GM12878 (cell line): Measurements from ENCODE around the gene MLLT3. TPM values are rescaled to one million over a fixed set of nuclear protein-coding genes. Genes with fewer than 3 reads are reported as not detected.

Experiments
- ATF3 ChIP-seq: IDR thresholded peaks from 2 replicates; pipeline ENCODE4 v1.6.1; 2011; ENCODE audit warnings: low read depth, mild to moderate bottlenecking, low read length, moderate library complexity, borderline replicate concordance; ENCODE audit errors: extremely low read depth
- E2F8 ChIP-seq: fragments of 450-650 bp; IDR thresholded peaks from 2 replicates; pipeline ENCODE4 v1.6.1; 2018; ENCODE audit warnings: mild to moderate bottlenecking, low read depth, moderate library complexity; ENCODE audit not compliant: partially characterized antibody
- RFX5 ChIP-seq: IDR thresholded peaks from 2 replicates; pipeline ENCODE4 v1.6.1; 2011; ENCODE audit warnings: low read depth, low read length, improper control_type of control experiment
- TARDBP ChIP-seq: IDR thresholded peaks from 2 replicates; pipeline ENCODE4 v1.6.1; 2016; ENCODE audit warnings: borderline replicate concordance
- TCF12 ChIP-seq: IDR thresholded peaks from 2 replicates; pipeline ENCODE4 v1.6.1; 2011; ENCODE audit warnings: low read depth, mild to moderate bottlenecking, low read length
- ZNF592 ChIP-seq: fragments of 450-650 bp; IDR thresholded peaks from 2 replicates; pipeline ENCODE4 v1.6.1; 2017; ENCODE audit warnings: mild to moderate bottlenecking, moderate library complexity
- polyA plus RNA-seq, 11 experiments: library from polyadenylated mRNA; depleted of rRNA in 4 of 11; unstranded in 6 of 11; stranded (reverse) in 5 of 11; fragments of >200 nt; fragmentation: Nextera tagmentation in 4 of 11; fragmentation: Illumina TruSeq in 1 of 11; extraction: Ambion mirVana in 4 of 11; extraction: Trizol in 1 of 11; gene quantifications; 1 replicate in 1 of 11; 2 replicates in 10 of 11; pipeline versions ENCODE4 v1.2.1 to v1.2.3, GENCODE V29; 2011 to 2016; ENCODE audit warnings: inconsistent platforms in 2 of 11, missing spikeins in 2 of 11, low read depth in 1 of 11
- total RNA-seq, 4 experiments: library from RNA; depleted of rRNA in 3 of 4; stranded (reverse); fragments of >200 nt in 3 of 4; fragmentation: Illumina TruSeq in 1 of 4; extraction: Trizol in 1 of 4; gene quantifications; 2 replicates each; pipeline versions ENCODE4 v1.2.1 to v1.2.3, GENCODE V29; 2013 to 2021

The MLLT3 gene
- total and polyA plus RNA-seq, 10 of the 15 experiments (the other 5 are each of a cell fraction or from before 2014, with no cell fraction given) = 17.7 to 72.3 (median 35.6) TPM

- TF ChIP-seq ZNF592 = no peak
- TF ChIP-seq TCF12 = no peak
- TF ChIP-seq TARDBP = no peak
- TF ChIP-seq ATF3 = no peak
- TF ChIP-seq RFX5 = no peak
- no peak for TF ChIP-seq E2F8
These were observed 21.4 kb upstream of the MLLT3 start (continued) for GRCh38 chr9:20643660-20644059.
